ENCODE measurements around the gene SIGLEC5. TPM values are rescaled to one million over a fixed set of nuclear protein-coding genes. Genes with fewer than 3 reads are reported as not detected.
A peak's percentile ranks its signal among the peaks of the same experiment; 100 is the strongest.
"Not testable (repeated sequence)": the region's sequence is repeated elsewhere in the genome, so short reads cannot be mapped to it uniquely, and the experiment has no call there.

SIGLEC5 gene, protein sequence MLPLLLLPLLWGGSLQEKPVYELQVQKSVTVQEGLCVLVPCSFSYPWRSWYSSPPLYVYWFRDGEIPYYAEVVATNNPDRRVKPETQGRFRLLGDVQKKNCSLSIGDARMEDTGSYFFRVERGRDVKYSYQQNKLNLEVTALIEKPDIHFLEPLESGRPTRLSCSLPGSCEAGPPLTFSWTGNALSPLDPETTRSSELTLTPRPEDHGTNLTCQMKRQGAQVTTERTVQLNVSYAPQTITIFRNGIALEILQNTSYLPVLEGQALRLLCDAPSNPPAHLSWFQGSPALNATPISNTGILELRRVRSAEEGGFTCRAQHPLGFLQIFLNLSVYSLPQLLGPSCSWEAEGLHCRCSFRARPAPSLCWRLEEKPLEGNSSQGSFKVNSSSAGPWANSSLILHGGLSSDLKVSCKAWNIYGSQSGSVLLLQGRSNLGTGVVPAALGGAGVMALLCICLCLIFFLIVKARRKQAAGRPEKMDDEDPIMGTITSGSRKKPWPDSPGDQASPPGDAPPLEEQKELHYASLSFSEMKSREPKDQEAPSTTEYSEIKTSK
- 1 to 10 TPM in 1 of 5 donors, under 1 TPM in 1, not detected in 3; 0.58 to 1.8 TPM for total RNA-seq
- polyA plus RNA-seq = 1 to 10 TPM in 1 of 3 donors, not detected in 2; 1.2 TPM
- long read RNA-seq, donor 1 = 0 reads
- long read RNA-seq, donor 2 = 0 reads
- long read RNA-seq, donor 3 = 0 reads
- long read RNA-seq, donor 4 = 0 reads
- long read RNA-seq, donor 5 = 0 reads
- long read RNA-seq, donor 6 = 0 reads
- long read RNA-seq, donor 7 = 0 reads
- long read RNA-seq, donor 8 = 0 reads
- long read RNA-seq, donor 9 = 0 reads
- long read RNA-seq, donor 10 = 0 reads

DNA sequence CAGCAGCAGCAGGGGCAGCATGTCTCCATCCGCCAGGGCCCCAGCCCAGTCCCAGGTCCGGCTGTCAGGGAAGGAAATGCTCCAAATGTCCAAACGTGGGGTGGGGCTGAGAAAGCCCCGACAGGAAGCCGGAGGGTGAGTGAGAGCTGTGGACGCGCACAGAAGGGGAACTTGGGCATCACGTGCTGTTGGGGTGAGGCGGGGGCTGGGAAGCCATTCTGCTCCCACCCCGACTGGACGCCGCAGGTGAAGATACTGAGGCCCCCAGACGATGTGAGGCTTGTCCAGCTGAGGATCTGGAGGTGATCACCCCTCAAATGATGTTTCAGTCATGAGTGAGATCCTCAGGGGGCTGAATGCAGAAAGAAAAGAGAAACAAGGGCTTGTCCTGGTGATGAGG is at the start of gene SIGLEC5:
TSS of gene SIGLEC5 (minus strand) at position 87 of the 400 bp plus-strand sequence. CDS start at position 21, 66 bp downstream.
- 51 to 67% (median 55%) methylated on average over 4 to 10 of the region's 13 CpGs for WGBS, 5 donors
- DNase-seq; H3K9me3 ChIP-seq; intact Hi-C loops (cut with DNase I; ENCODE audit: low total_unique reads); H3K36me3 ChIP-seq; H3K27ac ChIP-seq; H3K4me1 ChIP-seq: not testable (repeated sequence)
- Histone ChIP-seq H3K27me3 (peaks cover 0 to 35% (median 5%) of the 10 kb centered on the region in 3 donors), H3K4me3 (peak within 1 kb of the TSS in 1 of 4 donors; percentile 27)

DNA sequence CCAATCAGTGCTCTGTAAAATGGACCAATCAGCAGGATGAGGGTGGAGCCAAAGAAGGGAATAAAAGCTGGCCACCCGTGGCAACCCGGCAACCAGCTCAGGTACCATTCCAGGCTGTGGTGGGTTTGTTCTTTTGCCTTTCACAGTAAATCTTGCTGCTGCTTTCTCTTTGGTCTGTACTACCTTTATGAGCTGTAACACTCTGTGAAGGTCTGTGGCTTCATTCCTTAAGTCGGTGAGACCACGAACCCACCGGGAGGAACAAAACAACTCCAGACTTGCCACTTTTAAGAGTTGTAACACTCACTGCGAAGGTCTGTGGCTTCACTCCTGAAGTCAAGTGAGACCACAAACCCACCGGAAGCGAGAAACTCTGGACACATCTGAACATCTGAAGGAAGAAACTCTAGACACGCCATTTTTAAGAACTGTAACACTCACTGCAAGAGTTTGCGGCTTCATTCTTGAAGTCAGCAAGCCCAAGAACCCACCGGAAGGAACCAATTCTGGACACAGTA is 46.4 kb upstream of the SIGLEC5 start:
- Histone ChIP-seq H3K4me1 (no peaks in the 10 kb centered on the region), H3K27ac (no peak overlapping the region), H3K27me3 (peaks cover 0 to 21% (median 6%) of the 10 kb centered on the region in 3 donors), H3K36me3 (no peaks in the 10 kb centered on the region), H3K9me3 (no peaks in the 10 kb centered on the region), H3K4me3 (no peak overlapping the region)
- WGBS, 5 donors = 70 to 75% (median 71%) methylated on average over 9 to 11 of the region's 11 CpGs
- TF ChIP-seq POLR2A (IDR thresholded peaks at IDR 0.05) (no peak), POLR2AphosphoS5 (IDR thresholded peaks at IDR 0.05) (no peak), EP300 (IDR thresholded peaks at IDR 0.05) (no peak)
- TF ChIP-seq, protein P1, sequence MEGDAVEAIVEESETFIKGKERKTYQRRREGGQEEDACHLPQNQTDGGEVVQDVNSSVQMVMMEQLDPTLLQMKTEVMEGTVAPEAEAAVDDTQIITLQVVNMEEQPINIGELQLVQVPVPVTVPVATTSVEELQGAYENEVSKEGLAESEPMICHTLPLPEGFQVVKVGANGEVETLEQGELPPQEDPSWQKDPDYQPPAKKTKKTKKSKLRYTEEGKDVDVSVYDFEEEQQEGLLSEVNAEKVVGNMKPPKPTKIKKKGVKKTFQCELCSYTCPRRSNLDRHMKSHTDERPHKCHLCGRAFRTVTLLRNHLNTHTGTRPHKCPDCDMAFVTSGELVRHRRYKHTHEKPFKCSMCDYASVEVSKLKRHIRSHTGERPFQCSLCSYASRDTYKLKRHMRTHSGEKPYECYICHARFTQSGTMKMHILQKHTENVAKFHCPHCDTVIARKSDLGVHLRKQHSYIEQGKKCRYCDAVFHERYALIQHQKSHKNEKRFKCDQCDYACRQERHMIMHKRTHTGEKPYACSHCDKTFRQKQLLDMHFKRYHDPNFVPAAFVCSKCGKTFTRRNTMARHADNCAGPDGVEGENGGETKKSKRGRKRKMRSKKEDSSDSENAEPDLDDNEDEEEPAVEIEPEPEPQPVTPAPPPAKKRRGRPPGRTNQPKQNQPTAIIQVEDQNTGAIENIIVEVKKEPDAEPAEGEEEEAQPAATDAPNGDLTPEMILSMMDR (IDR thresholded peaks at IDR 0.05) = no peak
- intact Hi-C loops (cut with DNase I; ENCODE audit: low total_unique reads) = loop anchor here (10.0 kb wide), 1 partner anchor 88 kb away; the partner anchor contains the start of gene FPR2
- DNase-seq = no peak

- TF ChIP-seq, protein P1 (IDR thresholded peaks at IDR 0.05) = peak in 2 of 7 experiments; percentile 11 to 35
- DNase-seq = peak in 1 of 2 donors; percentile 36
- not testable (repeated sequence) for H3K27ac ChIP-seq
Observed at GRCh38 chr19:51675911-51676565, 45.8 kb upstream of the SIGLEC5 start.

GRCh38 chr19:51668216-51668615 is 38.0 kb upstream of the SIGLEC5 start:
- intact Hi-C loops (cut with DNase I; ENCODE audit: low total_unique reads) = no loop called here
- Histone ChIP-seq H3K27me3 (peaks cover 0 to 35% (median 12%) of the 10 kb centered on the region in 3 donors), H3K4me3 (no peak overlapping the region), H3K27ac (no peak overlapping the region), H3K4me1 (no peaks in the 10 kb centered on the region), H3K9me3 (peaks cover 0 to 9% (median 6%) of the 10 kb centered on the region in 4 donors), H3K36me3 (no peaks in the 10 kb centered on the region)
- no peak for DNase-seq
- no peak for TF ChIP-seq POLR2AphosphoS5 (IDR thresholded peaks at IDR 0.05)
- TF ChIP-seq, protein P1 (IDR thresholded peaks at IDR 0.05) = no peak
- no peak for TF ChIP-seq EP300 (IDR thresholded peaks at IDR 0.05)
- TF ChIP-seq POLR2A (IDR thresholded peaks at IDR 0.05) = no peak
- 61 to 90% (median 73%) methylated on average over 3 of the region's 3 CpGs for WGBS, 5 donors

More at GRCh38 chr19:51675911-51676565, 45.8 kb upstream of the SIGLEC5 start:
- H3K27me3 ChIP-seq = peaks cover 0 to 21% (median 6%) of the 10 kb centered on the region in 3 donors
- not testable (repeated sequence) for H3K4me1 ChIP-seq, H3K9me3 ChIP-seq, H3K36me3 ChIP-seq, H3K4me3 ChIP-seq
- intact Hi-C loops (cut with DNase I; ENCODE audit: low total_unique reads) = loop anchor here (10.0 kb wide), 1 partner anchor 89 kb away; the partner anchor contains the start of gene FPR2
- WGBS, 5 donors = 54 to 68% (median 63%) methylated on average over 7 of the region's 7 CpGs
